HepG2 (cell line): ENCODE results near the gene YTHDF1. TPM values are rescaled to one million over a fixed set of nuclear protein-coding genes. Genes with fewer than 3 reads are reported as not detected.

Experiments used
- ADNP ChIP-seq: sonication (generic); formaldehyde crosslinking; IDR thresholded peaks from 2 replicates; pipeline ENCODE4 v1.4.0; 2020; ENCODE audit warnings: missing genetic modification reagents
- AGO2 ChIP-seq: fragments of 200-400 bp; formaldehyde crosslinking; optimal IDR thresholded peaks from 2 replicates; pipeline ENCODE3; 2017; ENCODE audit warnings: mild to moderate bottlenecking, low read depth, low read length, moderate library complexity
- ARNT ChIP-seq: fragments of 450-650 bp; IDR thresholded peaks from 2 replicates; pipeline ENCODE4 v1.6.1; 2017
- ATF3 ChIP-seq: sonication (generic); formaldehyde crosslinking; IDR thresholded peaks from 2 replicates; pipeline ENCODE4 v1.4.0; 2020; ENCODE audit warnings: missing genetic modification reagents
- HDAC6 ChIP-seq: fragments of 200-600 bp; sonication (generic); IDR thresholded peaks from 2 replicates; pipeline ENCODE4 v1.7.0; 2017; ENCODE audit warnings: mild to moderate bottlenecking, antibody characterized with exemption, low read length, low read depth
- HNF4A ChIP-seq: sonication (generic); formaldehyde crosslinking; IDR thresholded peaks from 2 replicates; pipeline ENCODE4 v1.4.0; 2020; ENCODE audit warnings: missing genetic modification reagents
- NFAT5 ChIP-seq: sonication (generic); formaldehyde crosslinking; IDR thresholded peaks from 2 replicates; pipeline ENCODE4 v1.4.0; 2020; ENCODE audit warnings: missing genetic modification reagents
- NFKBIZ ChIP-seq: IDR thresholded peaks from 2 replicates; pipeline ENCODE4 v1.6.1; 2018; ENCODE audit warnings: missing genetic modification reagents, missing compliant biosample characterization
- NRL ChIP-seq: sonication (generic); formaldehyde crosslinking; IDR thresholded peaks from 2 replicates; pipeline ENCODE4 v1.5.0; 2020; ENCODE audit warnings: missing genetic modification reagents, mild to moderate bottlenecking, moderate library complexity, borderline replicate concordance
- RCOR2 ChIP-seq: IDR thresholded peaks from 2 replicates; pipeline ENCODE4 v1.6.1; 2016; ENCODE audit warnings: missing biosample characterization, missing genetic modification reagents
- SPEN ChIP-seq: sonication (generic); formaldehyde crosslinking; IDR thresholded peaks from 2 replicates; pipeline ENCODE4 v1.5.1; 2020; ENCODE audit warnings: low read depth, mild to moderate bottlenecking, missing genetic modification reagents
- TCF7 ChIP-seq: sonication (generic); IDR thresholded peaks from 2 replicates; pipeline ENCODE4 v1.6.1; 2016; ENCODE audit warnings: antibody characterized with exemption, low read depth
- YEATS4 ChIP-seq: sonication (generic); formaldehyde crosslinking; IDR thresholded peaks from 2 replicates; pipeline ENCODE4 v1.4.0; 2020; ENCODE audit warnings: missing genetic modification reagents, borderline replicate concordance
- ZBTB37 ChIP-seq: sonication (generic); formaldehyde crosslinking; IDR thresholded peaks from 2 replicates; pipeline ENCODE4 v1.4.0; 2020; ENCODE audit warnings: mild to moderate bottlenecking, missing genetic modification reagents
- ZFP36L2 ChIP-seq: sonication (generic); formaldehyde crosslinking; IDR thresholded peaks from 2 replicates; pipeline ENCODE4 v1.4.0; 2020; ENCODE audit warnings: missing genetic modification reagents
- ZMAT3 ChIP-seq: sonication (generic); formaldehyde crosslinking; conservative IDR thresholded peaks from 2 replicates; pipeline ENCODE4 v1.7.0; 2021; ENCODE audit warnings: missing genetic modification reagents
- ZNF292 ChIP-seq: sonication (generic); formaldehyde crosslinking; IDR thresholded peaks from 2 replicates; pipeline ENCODE4 v1.8.1; 2022; ENCODE audit warnings: mild to moderate bottlenecking, low read depth, missing genetic modification reagents, borderline replicate concordance
- ZNF337 ChIP-seq: sonication (generic); formaldehyde crosslinking; IDR thresholded peaks from 2 replicates; pipeline ENCODE4 v1.5.1; 2020; ENCODE audit warnings: missing genetic modification reagents, low read depth, mild to moderate bottlenecking, borderline replicate concordance
- ZNF572 ChIP-seq: sonication (generic); formaldehyde crosslinking; IDR thresholded peaks from 2 replicates; pipeline ENCODE4 v1.5.1; 2020; ENCODE audit warnings: mild to moderate bottlenecking, missing genetic modification reagents
- ZNF776 ChIP-seq: sonication (generic); formaldehyde crosslinking; IDR thresholded peaks from 2 replicates; pipeline ENCODE4 v1.4.0; 2020; ENCODE audit warnings: mild to moderate bottlenecking, missing genetic modification reagents
- polyA plus RNA-seq, 8 experiments: library from polyadenylated mRNA; depleted of rRNA in 3 of 8; stranded (reverse) in 7 of 8; unstranded in 1 of 8; fragments of >200 nt; fragmentation: Illumina TruSeq in 4 of 8; extraction: Trizol in 4 of 8; gene quantifications; 2 replicates each; pipeline versions ENCODE4 v1.2.1 to v1.2.3, GENCODE V29; 2011 to 2016; ENCODE audit warnings: low read depth in 4 of 8, missing spikeins in 1 of 8, mixed read lengths in 1 of 8; ENCODE audit not compliant: insufficient read depth in 1 of 8
- total RNA-seq, 5 experiments: library from RNA; depleted of rRNA; stranded (reverse); fragments of >200 nt; fragmentation: Illumina TruSeq; extraction: Trizol; gene quantifications; 2 replicates each; pipeline ENCODE4 v1.2.3, GENCODE V29; 2016; ENCODE audit warnings: low read depth in 1 of 5
- TF ChIP-seq, protein P1 (sequence below): sonication (generic); formaldehyde crosslinking; IDR thresholded peaks from 2 replicates; pipeline ENCODE4 v1.8.1; 2023; ENCODE audit warnings: mild to moderate bottlenecking, inconsistent platforms, moderate library complexity, missing genetic modification reagents, borderline replicate concordance
- TF ChIP-seq, protein P2 (sequence below): sonication (generic); formaldehyde crosslinking; IDR thresholded peaks from 2 replicates; pipeline ENCODE4 v1.4.0; 2020; ENCODE audit warnings: mild to moderate bottlenecking, missing genetic modification reagents
- TF ChIP-seq, protein P3 (sequence below): sonication (generic); formaldehyde crosslinking; IDR thresholded peaks from 2 replicates; pipeline ENCODE4 v1.5.0; 2020; ENCODE audit warnings: missing genetic modification reagents, mild to moderate bottlenecking, borderline replicate concordance

YTHDF1 gene
- total and polyA plus RNA-seq, 2 of the 13 experiments (the other 11 are each of a cell fraction or from before 2014, with no cell fraction given), result 34.5 to 37.7 TPM

- TF ChIP-seq, protein P1, sequence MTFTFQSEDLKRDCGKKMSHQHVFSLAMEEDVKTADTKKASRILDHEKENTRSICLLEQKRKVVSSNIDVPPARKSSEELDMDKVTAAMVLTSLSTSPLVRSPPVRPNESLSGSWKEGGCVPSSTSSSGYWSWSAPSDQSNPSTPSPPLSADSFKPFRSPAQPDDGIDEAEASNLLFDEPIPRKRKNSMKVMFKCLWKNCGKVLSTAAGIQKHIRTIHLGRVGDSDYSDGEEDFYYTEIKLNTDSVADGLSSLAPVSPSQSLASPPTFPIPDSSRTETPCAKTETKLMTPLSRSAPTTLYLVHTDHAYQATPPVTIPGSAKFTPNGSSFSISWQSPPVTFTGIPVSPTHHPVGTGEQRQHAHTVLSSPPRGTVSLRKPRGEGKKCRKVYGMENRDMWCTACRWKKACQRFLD (CRISPR knock-in tag), result no peak
- TF ChIP-seq ZNF337 (CRISPR knock-in tag) (no peak), TCF7 (no peak), ZNF776 (CRISPR knock-in tag) (no peak), ADNP (CRISPR knock-in tag) (no peak), ATF3 (CRISPR knock-in tag) (no peak), NFKBIZ (no peak), ZNF572 (CRISPR knock-in tag) (no peak), ZBTB37 (no peak), RCOR2 (CRISPR knock-in tag) (no peak), ZNF292 (CRISPR knock-in tag) (no peak), NFAT5 (CRISPR knock-in tag) (no peak), ARNT (no peak), ZMAT3 (no peak), HNF4A (CRISPR knock-in tag) (peak; percentile 85), AGO2 (no peak), ZFP36L2 (CRISPR knock-in tag) (no peak), SPEN (CRISPR knock-in tag) (0 out of 2 replicates have a peak, but pooled peaks have one; percentile 34), NRL (CRISPR knock-in tag) (peak; percentile 5; the same call in 1 of the 2 replicates), YEATS4 (no peak), HDAC6 (no peak)
- TF ChIP-seq, protein P2, sequence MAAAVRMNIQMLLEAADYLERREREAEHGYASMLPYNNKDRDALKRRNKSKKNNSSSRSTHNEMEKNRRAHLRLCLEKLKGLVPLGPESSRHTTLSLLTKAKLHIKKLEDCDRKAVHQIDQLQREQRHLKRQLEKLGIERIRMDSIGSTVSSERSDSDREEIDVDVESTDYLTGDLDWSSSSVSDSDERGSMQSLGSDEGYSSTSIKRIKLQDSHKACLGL (CRISPR knock-in tag), result no peak
- TF ChIP-seq, protein P3, sequence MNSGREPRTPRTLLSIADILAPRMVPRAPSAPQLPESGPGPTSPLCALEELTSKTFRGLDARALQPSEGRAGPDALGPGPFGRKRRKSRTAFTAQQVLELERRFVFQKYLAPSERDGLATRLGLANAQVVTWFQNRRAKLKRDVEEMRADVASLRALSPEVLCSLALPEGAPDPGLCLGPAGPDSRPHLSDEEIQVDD (CRISPR knock-in tag), result no peak
These were observed 25.3 kb upstream of the YTHDF1 start (continued) for GRCh38 chr20:63241272-63241671.
